HepG2 (cell line): ENCODE results near the gene SAP25. TPM values are rescaled to one million over a fixed set of nuclear protein-coding genes. Genes with fewer than 3 reads are reported as not detected.

Experiments
- ARID3A ChIP-seq: IDR thresholded peaks from 2 replicates; pipeline ENCODE4 v1.6.1; 2012; ENCODE audit warnings: low read depth, low read length, improper control_type of control experiment
- DNMT3B ChIP-seq: conservative IDR thresholded peaks from 2 replicates; pipeline ENCODE4 v1.6.1; 2016; ENCODE audit warnings: missing biosample characterization, control low read depth
- KDM6A ChIP-seq: IDR thresholded peaks from 2 replicates; pipeline ENCODE4 v1.6.1; 2016; ENCODE audit warnings: low read depth
- MIER2 ChIP-seq: IDR thresholded peaks from 2 replicates; pipeline ENCODE4 v1.6.1; 2016; ENCODE audit warnings: missing biosample characterization, missing genetic modification reagents
- MTF1 ChIP-seq: sonication (generic); formaldehyde crosslinking; IDR thresholded peaks from 2 replicates; pipeline ENCODE4 v1.5.0; 2020; ENCODE audit warnings: missing genetic modification reagents
- NAIF1 ChIP-seq: sonication (generic); formaldehyde crosslinking; IDR thresholded peaks from 2 replicates; pipeline ENCODE4 v1.5.0; 2020; ENCODE audit warnings: mild to moderate bottlenecking, missing genetic modification reagents, borderline replicate concordance
- SMYD3 ChIP-seq: sonication (generic); formaldehyde crosslinking; IDR thresholded peaks from 2 replicates; pipeline ENCODE4 v1.8.1; 2023; ENCODE audit warnings: mild to moderate bottlenecking, missing genetic modification reagents
- SP4 ChIP-seq: sonication (generic); formaldehyde crosslinking; IDR thresholded peaks from 2 replicates; pipeline ENCODE4 v1.8.1; 2023; ENCODE audit warnings: mild to moderate bottlenecking, missing genetic modification reagents
- STAG1 ChIP-seq: sonication (generic); formaldehyde crosslinking; IDR thresholded peaks from 2 replicates; pipeline ENCODE4 v1.4.0; 2020; ENCODE audit warnings: missing genetic modification reagents
- ZBTB46 ChIP-seq: sonication (generic); formaldehyde crosslinking; IDR thresholded peaks from 2 replicates; pipeline ENCODE4 v1.4.0; 2020; ENCODE audit warnings: mild to moderate bottlenecking, missing genetic modification reagents, borderline replicate concordance
- ZFP90 ChIP-seq: sonication (generic); formaldehyde crosslinking; IDR thresholded peaks from 2 replicates; pipeline ENCODE4 v1.8.0; 2022; ENCODE audit warnings: missing genetic modification reagents, mild to moderate bottlenecking, inconsistent platforms, borderline replicate concordance
- ZNF772 ChIP-seq: sonication (generic); formaldehyde crosslinking; IDR thresholded peaks from 2 replicates; pipeline ENCODE4 v1.5.0; 2020; ENCODE audit warnings: mild to moderate bottlenecking, missing genetic modification reagents
- ZNF784 ChIP-seq: sonication (generic); formaldehyde crosslinking; IDR thresholded peaks from 2 replicates; pipeline ENCODE4 v1.5.1; 2020; ENCODE audit warnings: missing genetic modification reagents, mild to moderate bottlenecking, borderline replicate concordance
- ZSCAN20 ChIP-seq: sonication (generic); formaldehyde crosslinking; IDR thresholded peaks from 2 replicates; pipeline ENCODE4 v1.4.0; 2020; ENCODE audit warnings: missing genetic modification reagents, mild to moderate bottlenecking, borderline replicate concordance
- polyA plus RNA-seq, 8 experiments: library from polyadenylated mRNA; depleted of rRNA in 3 of 8; stranded (reverse) in 7 of 8; unstranded in 1 of 8; fragments of >200 nt; fragmentation: Illumina TruSeq in 4 of 8; extraction: Trizol in 4 of 8; gene quantifications; 2 replicates each; pipeline versions ENCODE4 v1.2.1 to v1.2.3, GENCODE V29; 2011 to 2016; ENCODE audit warnings: low read depth in 4 of 8, missing spikeins in 1 of 8, mixed read lengths in 1 of 8; ENCODE audit not compliant: insufficient read depth in 1 of 8
- total RNA-seq, 5 experiments: library from RNA; depleted of rRNA; stranded (reverse); fragments of >200 nt; fragmentation: Illumina TruSeq; extraction: Trizol; gene quantifications; 2 replicates each; pipeline ENCODE4 v1.2.3, GENCODE V29; 2016; ENCODE audit warnings: low read depth in 1 of 5
- TF ChIP-seq, protein P1 (sequence below): sonication (generic); formaldehyde crosslinking; IDR thresholded peaks from 2 replicates; pipeline ENCODE4 v1.4.0; 2020; ENCODE audit warnings: missing genetic modification reagents, borderline replicate concordance
- TF ChIP-seq, protein P2 (sequence below): sonication (generic); formaldehyde crosslinking; IDR thresholded peaks from 2 replicates; pipeline ENCODE4 v1.8.1; 2023; ENCODE audit warnings: mild to moderate bottlenecking, missing genetic modification reagents

The SAP25 gene
- total and polyA plus RNA-seq, 2 of the 13 experiments (the other 11 are each of a cell fraction or from before 2014, with no cell fraction given) = 0.15 to 0.20 TPM

DNA sequence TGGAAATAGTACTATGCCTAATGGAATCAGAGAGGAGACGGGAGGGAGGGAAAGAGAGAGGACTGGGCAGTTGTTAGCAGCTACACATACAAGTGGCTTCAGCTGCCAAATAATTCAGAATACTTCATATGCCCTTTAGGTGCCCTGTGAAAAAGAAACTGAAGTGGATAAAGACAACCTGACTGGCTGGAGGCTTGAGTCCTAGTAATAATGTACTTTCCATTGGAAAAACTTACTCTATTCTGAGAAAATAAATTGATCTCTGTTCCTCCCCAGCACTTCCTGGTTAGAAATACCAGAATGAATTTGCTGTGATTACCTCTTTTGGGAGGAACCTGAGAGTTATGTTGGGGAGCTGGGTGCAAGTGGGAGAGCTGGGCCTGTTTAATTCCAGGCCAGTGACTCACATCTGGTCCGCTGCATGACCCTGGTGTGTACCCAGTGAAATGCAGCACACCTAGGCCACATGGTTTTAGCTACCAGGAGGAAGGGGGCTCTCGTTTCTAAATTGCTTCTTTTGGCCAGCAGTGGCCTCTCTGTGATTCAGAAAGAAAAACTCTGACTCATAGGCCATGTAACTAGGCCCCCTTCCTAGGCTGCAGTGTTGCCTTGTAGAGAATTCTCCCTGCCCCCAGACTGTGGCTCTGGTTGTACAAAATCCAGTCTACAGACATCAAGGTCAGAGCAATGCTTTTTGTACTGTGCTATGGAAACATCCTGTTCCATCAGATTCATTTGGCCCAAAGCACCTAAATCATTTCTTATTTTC, 28.2 kb downstream of the SAP25 start (continued):
- TF ChIP-seq, protein P1, sequence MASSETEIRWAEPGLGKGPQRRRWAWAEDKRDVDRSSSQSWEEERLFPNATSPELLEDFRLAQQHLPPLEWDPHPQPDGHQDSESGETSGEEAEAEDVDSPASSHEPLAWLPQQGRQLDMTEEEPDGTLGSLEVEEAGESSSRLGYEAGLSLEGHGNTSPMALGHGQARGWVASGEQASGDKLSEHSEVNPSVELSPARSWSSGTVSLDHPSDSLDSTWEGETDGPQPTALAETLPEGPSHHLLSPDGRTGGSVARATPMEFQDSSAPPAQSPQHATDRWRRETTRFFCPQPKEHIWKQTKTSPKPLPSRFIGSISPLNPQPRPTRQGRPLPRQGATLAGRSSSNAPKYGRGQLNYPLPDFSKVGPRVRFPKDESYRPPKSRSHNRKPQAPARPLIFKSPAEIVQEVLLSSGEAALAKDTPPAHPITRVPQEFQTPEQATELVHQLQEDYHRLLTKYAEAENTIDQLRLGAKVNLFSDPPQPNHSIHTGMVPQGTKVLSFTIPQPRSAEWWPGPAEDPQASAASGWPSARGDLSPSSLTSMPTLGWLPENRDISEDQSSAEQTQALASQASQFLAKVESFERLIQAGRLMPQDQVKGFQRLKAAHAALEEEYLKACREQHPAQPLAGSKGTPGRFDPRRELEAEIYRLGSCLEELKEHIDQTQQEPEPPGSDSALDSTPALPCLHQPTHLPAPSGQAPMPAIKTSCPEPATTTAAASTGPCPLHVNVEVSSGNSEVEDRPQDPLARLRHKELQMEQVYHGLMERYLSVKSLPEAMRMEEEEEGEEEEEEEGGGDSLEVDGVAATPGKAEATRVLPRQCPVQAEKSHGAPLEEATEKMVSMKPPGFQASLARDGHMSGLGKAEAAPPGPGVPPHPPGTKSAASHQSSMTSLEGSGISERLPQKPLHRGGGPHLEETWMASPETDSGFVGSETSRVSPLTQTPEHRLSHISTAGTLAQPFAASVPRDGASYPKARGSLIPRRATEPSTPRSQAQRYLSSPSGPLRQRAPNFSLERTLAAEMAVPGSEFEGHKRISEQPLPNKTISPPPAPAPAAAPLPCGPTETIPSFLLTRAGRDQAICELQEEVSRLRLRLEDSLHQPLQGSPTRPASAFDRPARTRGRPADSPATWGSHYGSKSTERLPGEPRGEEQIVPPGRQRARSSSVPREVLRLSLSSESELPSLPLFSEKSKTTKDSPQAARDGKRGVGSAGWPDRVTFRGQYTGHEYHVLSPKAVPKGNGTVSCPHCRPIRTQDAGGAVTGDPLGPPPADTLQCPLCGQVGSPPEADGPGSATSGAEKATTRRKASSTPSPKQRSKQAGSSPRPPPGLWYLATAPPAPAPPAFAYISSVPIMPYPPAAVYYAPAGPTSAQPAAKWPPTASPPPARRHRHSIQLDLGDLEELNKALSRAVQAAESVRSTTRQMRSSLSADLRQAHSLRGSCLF (CRISPR knock-in tag) = no peak
- no peak for TF ChIP-seq STAG1 (CRISPR knock-in tag)
- TF ChIP-seq SMYD3 (CRISPR knock-in tag) = 0 out of 2 replicates have a peak, but pooled peaks have one; percentile 35
- no peak; the same call in 1 of the 2 replicates for TF ChIP-seq ZNF772 (CRISPR knock-in tag)
- TF ChIP-seq, protein P2, sequence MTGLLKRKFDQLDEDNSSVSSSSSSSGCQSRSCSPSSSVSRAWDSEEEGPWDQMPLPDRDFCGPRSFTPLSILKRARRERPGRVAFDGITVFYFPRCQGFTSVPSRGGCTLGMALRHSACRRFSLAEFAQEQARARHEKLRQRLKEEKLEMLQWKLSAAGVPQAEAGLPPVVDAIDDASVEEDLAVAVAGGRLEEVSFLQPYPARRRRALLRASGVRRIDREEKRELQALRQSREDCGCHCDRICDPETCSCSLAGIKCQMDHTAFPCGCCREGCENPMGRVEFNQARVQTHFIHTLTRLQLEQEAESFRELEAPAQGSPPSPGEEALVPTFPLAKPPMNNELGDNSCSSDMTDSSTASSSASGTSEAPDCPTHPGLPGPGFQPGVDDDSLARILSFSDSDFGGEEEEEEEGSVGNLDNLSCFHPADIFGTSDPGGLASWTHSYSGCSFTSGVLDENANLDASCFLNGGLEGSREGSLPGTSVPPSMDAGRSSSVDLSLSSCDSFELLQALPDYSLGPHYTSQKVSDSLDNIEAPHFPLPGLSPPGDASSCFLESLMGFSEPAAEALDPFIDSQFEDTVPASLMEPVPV (CRISPR knock-in tag) = no peak
- no peak for TF ChIP-seq MTF1
- TF ChIP-seq DNMT3B (CRISPR knock-in tag) = no peak
- 0 out of 2 replicates have a peak, but pooled peaks have one; percentile 39 for TF ChIP-seq KDM6A (CRISPR knock-in tag)
- TF ChIP-seq ZBTB46 (CRISPR knock-in tag) = no peak
- TF ChIP-seq MIER2 (CRISPR knock-in tag) = no peak
- no peak for TF ChIP-seq ZFP90
- 0 out of 2 replicates have a peak, but pooled peaks have one; percentile 20 for TF ChIP-seq NAIF1 (CRISPR knock-in tag)
- no peak for TF ChIP-seq SP4
- TF ChIP-seq ZNF784 (CRISPR knock-in tag) = no peak
- 0 out of 2 replicates have a peak, but pooled peaks have one; percentile 13 for TF ChIP-seq ARID3A
- no peak for TF ChIP-seq ZSCAN20 (CRISPR knock-in tag)
